Measurements from ENCODE around the gene RBBP4.
A peak's percentile ranks its signal among the peaks of the same experiment; 100 is the strongest.
"Not testable (repeated sequence)": the region's sequence is repeated elsewhere in the genome, so short reads cannot be mapped to it uniquely, and the experiment has no call there.

The RBBP4 gene

DNA sequence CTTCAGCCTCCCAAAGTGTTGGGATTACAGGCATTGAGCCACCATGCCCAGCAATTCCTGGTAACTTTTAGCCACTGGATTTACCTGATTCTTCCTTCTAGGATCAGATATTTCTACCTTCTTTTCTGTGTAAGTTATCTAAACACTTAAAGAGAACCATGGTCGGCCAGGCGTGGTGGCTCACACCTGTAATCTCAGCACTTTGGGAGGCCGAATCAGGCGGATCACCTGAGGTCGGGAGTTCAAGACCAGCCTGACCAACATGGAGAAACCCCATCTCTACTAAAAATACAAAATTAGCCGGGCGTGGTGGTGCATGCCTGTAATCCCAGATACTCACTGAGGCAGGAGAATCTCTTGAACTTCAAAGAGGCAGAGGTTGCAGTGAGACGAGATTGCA is 46.0 kb downstream of the RBBP4 start:
- H3K27me3 ChIP-seq (ENCODE audit: low read depth, low read length); H3K9me3 ChIP-seq (ENCODE audit: control insufficient read depth in 1 of 2, low read length in 2 of 2); H3K4me3 ChIP-seq (ENCODE audit: low read depth in 1 of 2, low read length in 2 of 2); H3K36me3 ChIP-seq (ENCODE audit: control insufficient read depth in 1 of 2, insufficient read depth in 2 of 2, low read length in 2 of 2); H3K27ac ChIP-seq (ENCODE audit: low read length): not testable (repeated sequence)
- peaks cover 10 to 11% of the 10 kb centered on the region in 2 donors for H3K4me1 ChIP-seq (ENCODE audit: control insufficient read depth in 1 of 2, insufficient read depth in 2 of 2, low read length in 2 of 2)

DNA sequence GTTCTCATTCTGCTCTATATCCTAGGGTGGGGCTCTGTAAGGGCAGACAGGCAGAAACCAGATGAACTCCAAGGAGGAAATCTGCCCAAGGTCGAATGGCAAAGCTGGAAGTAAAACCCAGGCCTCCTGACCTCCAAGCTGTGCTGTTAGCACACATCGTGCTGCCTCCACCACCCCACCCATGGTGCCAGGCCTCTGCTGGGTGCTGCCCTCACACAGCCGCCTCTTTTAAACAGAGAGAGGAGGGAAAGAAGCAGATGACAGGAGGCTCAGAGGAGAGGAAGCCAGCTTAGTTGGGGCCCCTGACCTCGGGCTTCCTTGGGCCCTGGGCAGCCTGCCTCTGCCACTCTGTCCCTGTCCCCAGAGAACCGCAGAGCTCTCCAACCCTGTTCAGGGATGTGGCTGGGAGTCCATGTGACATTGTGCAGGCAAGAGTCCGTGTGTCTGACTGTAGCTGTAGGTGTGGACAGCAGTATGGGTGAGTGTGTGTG is 50.5 kb downstream of the RBBP4 start:
- H3K9me3 ChIP-seq (ENCODE audit: control insufficient read depth in 1 of 2, low read length in 2 of 2): no peaks in the 10 kb centered on the region
- peaks cover 12 to 26% of the 10 kb centered on the region in 2 donors for H3K4me1 ChIP-seq (ENCODE audit: control insufficient read depth in 1 of 2, insufficient read depth in 2 of 2, low read length in 2 of 2)
- peak overlapping the region; percentile 56 to 81 for H3K4me3 ChIP-seq (ENCODE audit: low read depth in 1 of 2, low read length in 2 of 2)
- peaks cover 0 to 4% of the 10 kb centered on the region in 2 donors for H3K36me3 ChIP-seq (ENCODE audit: control insufficient read depth in 1 of 2, insufficient read depth in 2 of 2, low read length in 2 of 2)
- H3K27ac ChIP-seq (ENCODE audit: low read length): peak overlapping the region; percentile 68
- H3K27me3 ChIP-seq (ENCODE audit: low read depth, low read length): no peaks in the 10 kb centered on the region

DNA sequence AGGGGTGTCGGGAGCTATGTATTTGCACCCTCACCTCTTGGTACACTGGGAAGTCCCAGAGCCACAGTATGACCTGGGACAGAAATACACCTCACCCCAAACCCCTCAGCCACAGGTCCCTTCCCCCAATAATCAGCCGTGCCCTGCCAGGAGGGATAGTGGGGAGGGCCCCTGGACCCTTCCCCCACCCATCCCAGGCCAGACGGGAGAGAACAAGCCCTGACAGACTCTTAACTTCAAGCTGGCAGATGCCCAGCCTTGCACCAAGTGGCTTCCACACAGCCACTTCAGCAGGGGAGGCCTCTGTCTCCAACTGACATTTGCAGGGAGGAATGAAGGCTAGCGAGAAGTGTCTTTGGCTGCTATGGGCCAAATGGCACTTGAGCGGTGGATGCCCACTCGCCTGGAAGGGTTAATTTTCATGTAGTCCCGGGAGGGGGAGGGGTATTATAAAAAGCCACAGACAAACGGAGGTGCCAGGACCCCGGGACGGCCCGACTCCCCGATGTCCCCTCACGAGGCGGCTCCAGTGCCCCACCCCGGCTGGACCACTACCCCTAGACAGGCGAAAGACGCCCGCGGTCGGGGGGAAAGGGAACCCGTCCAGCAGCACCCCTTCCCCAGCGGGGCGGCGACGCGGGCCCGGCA is 51.1 kb downstream of the RBBP4 start:
- peaks cover 12 to 26% of the 10 kb centered on the region in 2 donors for H3K4me1 ChIP-seq (ENCODE audit: control insufficient read depth in 1 of 2, insufficient read depth in 2 of 2, low read length in 2 of 2)
- H3K27ac ChIP-seq (ENCODE audit: low read length): peak overlapping the region; percentile 68

DNA sequence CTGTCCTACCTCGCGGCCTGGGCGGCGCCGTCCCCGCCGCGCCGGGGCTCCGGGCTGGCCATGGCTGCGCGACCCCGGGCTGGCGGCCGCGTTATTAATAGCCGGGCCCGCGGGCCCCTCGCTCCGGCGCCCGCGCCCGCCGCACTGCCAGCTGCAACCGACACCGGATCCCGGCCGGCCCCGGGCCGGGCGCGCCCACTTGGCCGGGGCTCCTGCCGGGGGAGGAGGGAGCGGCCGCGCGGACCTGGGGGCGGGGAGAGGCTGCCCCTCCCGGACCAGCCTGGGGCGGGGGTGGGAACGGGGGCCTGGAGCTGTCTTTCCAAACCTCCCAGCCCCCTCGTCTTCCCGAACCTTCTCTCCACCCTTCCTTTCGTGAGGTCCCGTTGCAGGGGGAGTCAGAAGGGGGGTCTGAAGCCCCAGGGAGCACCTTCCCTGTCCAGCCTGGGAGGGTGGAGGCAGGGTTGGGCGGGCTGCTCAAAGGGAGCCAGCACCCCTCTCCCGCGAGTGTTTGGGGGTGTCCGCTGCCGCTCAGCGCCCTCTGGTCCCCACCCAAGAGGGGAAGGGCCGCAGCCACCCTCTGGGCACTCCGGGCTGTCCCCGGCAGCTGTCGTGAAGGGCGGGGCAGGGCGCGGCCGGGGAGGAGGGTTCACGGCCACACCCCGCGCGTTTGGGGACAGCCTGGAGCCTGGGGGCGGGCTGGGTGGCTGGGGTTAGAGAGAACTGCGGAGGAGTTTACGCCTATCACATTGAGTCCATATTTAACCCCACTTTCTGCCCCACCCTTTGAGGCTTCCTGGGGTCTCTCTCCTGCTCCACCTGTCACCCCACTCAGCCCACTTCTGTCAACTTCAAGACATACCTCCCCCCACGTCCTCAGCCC is 51.8 kb downstream of the RBBP4 start, which contains the start of gene SYNC:
TSS of gene SYNC (minus strand) at position 172 of the 880 bp plus-strand sequence. CDS start at position 62, 110 bp downstream.
- peaks cover 0 to 4% of the 10 kb centered on the region in 2 donors for H3K36me3 ChIP-seq (ENCODE audit: control insufficient read depth in 1 of 2, insufficient read depth in 2 of 2, low read length in 2 of 2)
- H3K27ac ChIP-seq (ENCODE audit: low read length): peak within 1 kb of the TSS; percentile 79
- peaks cover 12 to 26% of the 10 kb centered on the region in 2 donors for H3K4me1 ChIP-seq (ENCODE audit: control insufficient read depth in 1 of 2, insufficient read depth in 2 of 2, low read length in 2 of 2)
- H3K4me3 ChIP-seq (ENCODE audit: low read depth in 1 of 2, low read length in 2 of 2): peak within 1 kb of the TSS; percentile 56 to 81
- H3K9me3 ChIP-seq (ENCODE audit: control insufficient read depth in 1 of 2, low read length in 2 of 2): no peaks in the 10 kb centered on the region
- H3K27me3 ChIP-seq (ENCODE audit: low read depth, low read length): no peaks in the 10 kb centered on the region

More for the DNA sequence above, 51.1 kb downstream of the RBBP4 start:
- H3K4me3 ChIP-seq (ENCODE audit: low read depth in 1 of 2, low read length in 2 of 2): peak overlapping the region; percentile 56 to 81
- no peaks in the 10 kb centered on the region for H3K27me3 ChIP-seq (ENCODE audit: low read depth, low read length)
- H3K9me3 ChIP-seq (ENCODE audit: control insufficient read depth in 1 of 2, low read length in 2 of 2): no peaks in the 10 kb centered on the region
- peaks cover 0 to 4% of the 10 kb centered on the region in 2 donors for H3K36me3 ChIP-seq (ENCODE audit: control insufficient read depth in 1 of 2, insufficient read depth in 2 of 2, low read length in 2 of 2)

DNA sequence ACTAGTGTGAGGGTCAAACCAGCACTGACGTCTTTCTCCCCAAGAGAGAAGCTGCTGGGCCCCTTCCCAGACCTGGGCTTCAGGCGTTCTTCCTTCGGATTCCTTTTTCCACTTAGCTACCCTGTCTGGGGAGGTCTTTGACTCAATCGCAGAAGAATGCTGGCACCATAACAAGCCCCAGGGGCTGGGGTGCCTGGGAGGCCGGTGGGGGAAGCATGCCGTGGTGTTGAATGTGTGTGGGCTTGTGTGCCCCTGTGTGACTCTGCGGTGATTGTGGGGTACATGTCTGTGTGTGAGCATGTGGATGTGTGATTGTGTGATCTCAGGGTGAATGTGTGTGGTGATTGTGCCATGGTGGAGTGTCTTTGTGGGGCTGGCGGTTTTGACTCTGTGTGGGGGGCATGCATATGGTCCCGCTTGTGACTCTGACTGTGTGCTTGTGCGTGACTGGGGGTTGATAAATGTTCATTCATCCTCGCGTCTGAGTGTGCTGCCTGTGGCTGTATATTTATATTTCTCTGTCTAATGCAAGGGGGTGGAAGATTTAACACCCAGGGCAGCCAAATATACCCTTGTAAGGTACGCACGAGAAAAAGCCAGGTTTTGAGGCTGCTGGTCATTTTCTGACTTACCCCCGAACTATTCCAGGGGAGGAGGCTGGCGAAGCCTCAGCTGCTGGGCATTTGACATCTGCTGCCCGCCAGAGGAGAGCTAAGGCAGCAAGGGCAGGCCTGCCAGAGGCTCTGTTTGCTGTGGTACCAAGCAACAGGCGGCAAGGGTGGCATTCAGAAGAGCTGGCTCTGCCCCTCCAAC is 52.7 kb downstream of the RBBP4 start:
- Histone ChIP-seq H3K4me3 (ENCODE audit: low read depth in 1 of 2, low read length in 2 of 2) (peak overlapping the region; percentile 55 to 81), H3K27me3 (ENCODE audit: low read depth, low read length) (no peaks in the 10 kb centered on the region), H3K4me1 (ENCODE audit: control insufficient read depth in 1 of 2, insufficient read depth in 2 of 2, low read length in 2 of 2) (peaks cover 12 to 26% of the 10 kb centered on the region in 2 donors), H3K36me3 (ENCODE audit: control insufficient read depth in 1 of 2, insufficient read depth in 2 of 2, low read length in 2 of 2) (peaks cover 0 to 4% of the 10 kb centered on the region in 2 donors), H3K9me3 (ENCODE audit: control insufficient read depth in 1 of 2, low read length in 2 of 2) (no peaks in the 10 kb centered on the region), H3K27ac (ENCODE audit: low read length) (peak overlapping the region; percentile 79)

DNA sequence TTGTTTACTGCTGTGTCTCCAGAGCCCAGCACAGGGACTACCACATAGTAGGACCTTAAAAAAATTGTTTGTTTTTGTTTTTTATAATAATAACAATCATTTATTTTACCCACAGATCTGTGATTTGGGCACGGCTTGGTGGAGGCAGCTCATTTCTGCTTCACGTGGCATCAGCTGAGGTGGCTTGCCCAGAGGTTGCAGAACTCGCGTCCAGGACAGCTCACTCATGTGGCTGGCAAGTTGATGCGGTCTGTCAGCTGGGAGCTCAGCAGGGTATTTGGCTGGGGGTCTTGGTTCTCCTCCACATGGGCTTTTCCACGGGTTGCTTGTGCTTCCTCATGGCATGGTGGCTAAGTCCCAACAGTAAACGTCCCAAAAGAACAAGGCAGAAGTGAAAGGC is 54.5 kb downstream of the RBBP4 start:
- no peaks in the 10 kb centered on the region for H3K9me3 ChIP-seq (ENCODE audit: control insufficient read depth in 1 of 2, low read length in 2 of 2)
- no peak overlapping the region for H3K4me3 ChIP-seq (ENCODE audit: low read depth in 1 of 2, low read length in 2 of 2)
- H3K4me1 ChIP-seq (ENCODE audit: control insufficient read depth in 1 of 2, insufficient read depth in 2 of 2, low read length in 2 of 2): peaks cover 12 to 26% of the 10 kb centered on the region in 2 donors
- no peaks in the 10 kb centered on the region for H3K27me3 ChIP-seq (ENCODE audit: low read depth, low read length)
- H3K36me3 ChIP-seq (ENCODE audit: control insufficient read depth in 1 of 2, insufficient read depth in 2 of 2, low read length in 2 of 2): peaks cover 0 to 4% of the 10 kb centered on the region in 2 donors
- H3K27ac ChIP-seq (ENCODE audit: low read length): no peak overlapping the region

DNA sequence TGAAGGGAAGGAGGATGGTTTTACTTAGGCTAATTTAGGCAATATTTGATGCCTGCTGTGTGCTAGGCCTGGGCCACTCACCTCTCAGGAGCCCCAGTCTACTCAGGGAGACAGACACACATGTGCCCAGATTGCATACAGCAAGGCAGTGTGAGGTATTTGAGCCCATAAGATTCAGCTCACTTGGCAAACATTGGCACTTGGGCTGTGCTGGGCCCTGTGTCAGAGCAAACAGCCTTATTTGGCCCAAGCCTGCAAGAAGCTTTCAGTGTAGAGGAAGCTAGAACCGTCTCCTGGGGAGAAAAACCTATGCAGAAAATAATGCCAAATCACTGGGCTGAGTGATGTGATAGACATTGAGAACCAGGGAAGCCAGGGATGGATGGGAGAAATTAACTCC is 55.5 kb downstream of the RBBP4 start:
- Histone ChIP-seq H3K36me3 (ENCODE audit: control insufficient read depth in 1 of 2, insufficient read depth in 2 of 2, low read length in 2 of 2) (peaks cover 0 to 4% of the 10 kb centered on the region in 2 donors), H3K9me3 (ENCODE audit: control insufficient read depth in 1 of 2, low read length in 2 of 2) (no peaks in the 10 kb centered on the region), H3K27ac (ENCODE audit: low read length) (no peak overlapping the region), H3K4me3 (ENCODE audit: low read depth in 1 of 2, low read length in 2 of 2) (no peak overlapping the region), H3K4me1 (ENCODE audit: control insufficient read depth in 1 of 2, insufficient read depth in 2 of 2, low read length in 2 of 2) (peaks cover 11 to 24% of the 10 kb centered on the region in 2 donors), H3K27me3 (ENCODE audit: low read depth, low read length) (no peaks in the 10 kb centered on the region)

DNA sequence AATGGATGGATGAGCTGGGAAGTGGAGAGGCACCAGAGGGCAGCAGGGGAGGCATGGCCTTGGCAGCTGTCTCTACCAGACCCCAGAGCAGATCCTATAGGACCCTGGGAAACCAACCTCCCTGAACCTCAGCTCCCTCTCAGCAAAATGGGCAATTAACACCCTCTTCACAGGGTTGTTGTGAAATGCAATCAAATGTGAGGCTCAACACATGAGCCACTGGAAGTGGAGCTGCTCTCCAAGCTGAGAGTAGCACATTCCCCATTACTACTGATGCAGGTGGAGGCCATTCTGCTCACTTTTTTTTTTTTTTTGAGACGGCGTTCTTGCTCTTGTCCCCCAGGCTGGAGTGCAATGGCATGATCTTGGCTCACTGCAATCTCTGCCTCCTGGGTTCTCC is 58.1 kb downstream of the RBBP4 start:
- no peak overlapping the region for H3K4me3 ChIP-seq (ENCODE audit: low read depth in 1 of 2, low read length in 2 of 2)
- H3K4me1 ChIP-seq (ENCODE audit: control insufficient read depth in 1 of 2, insufficient read depth in 2 of 2, low read length in 2 of 2): peaks cover 0 to 2% of the 10 kb centered on the region in 2 donors
- no peaks in the 10 kb centered on the region for H3K27me3 ChIP-seq (ENCODE audit: low read depth, low read length)
- H3K9me3 ChIP-seq (ENCODE audit: control insufficient read depth in 1 of 2, low read length in 2 of 2): no peaks in the 10 kb centered on the region
- H3K27ac ChIP-seq (ENCODE audit: low read length): no peak overlapping the region
- no peaks in the 10 kb centered on the region for H3K36me3 ChIP-seq (ENCODE audit: control insufficient read depth in 1 of 2, insufficient read depth in 2 of 2, low read length in 2 of 2)

DNA sequence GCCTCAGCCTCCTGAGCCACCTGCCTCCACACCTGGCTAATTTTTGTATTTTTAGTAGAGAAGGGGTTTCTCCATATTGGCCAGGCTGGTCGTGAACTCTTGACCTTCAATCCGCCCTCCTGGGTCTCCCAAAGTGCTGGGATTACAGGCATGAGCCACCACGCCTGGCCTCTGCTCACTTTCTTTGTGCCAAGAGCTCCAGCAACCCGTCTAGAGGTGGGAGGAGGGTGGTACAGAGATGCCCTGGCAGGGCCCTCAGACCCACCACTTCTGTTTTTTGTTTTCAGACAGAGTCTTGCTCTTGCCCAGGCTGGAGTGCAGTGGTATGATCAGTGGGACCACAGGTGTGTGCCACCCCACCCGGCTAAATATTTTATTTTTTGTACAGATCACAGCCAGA is 58.5 kb downstream of the RBBP4 start:
- Histone ChIP-seq H3K4me3 (ENCODE audit: low read depth in 1 of 2, low read length in 2 of 2) (no peak overlapping the region), H3K27ac (ENCODE audit: low read length) (no peak overlapping the region)

DNA sequence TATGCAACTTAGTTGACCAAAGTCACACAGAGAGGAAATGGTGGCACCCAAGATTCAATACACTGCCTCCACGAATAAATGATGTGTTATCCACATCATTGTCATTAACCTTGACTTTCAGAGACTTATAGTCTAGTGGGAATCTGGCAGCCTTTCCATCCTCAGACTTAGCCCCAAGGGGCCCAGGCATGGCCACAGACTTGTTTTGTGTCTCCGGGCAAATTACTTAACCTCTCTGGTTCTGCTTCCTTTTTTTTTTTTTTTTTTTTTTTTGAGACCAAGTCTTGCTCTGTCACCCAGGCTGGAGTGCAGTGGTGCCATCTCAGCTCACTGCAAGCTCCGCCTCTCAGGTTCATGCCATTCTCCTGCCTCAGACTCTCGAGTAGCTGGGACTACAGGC is 60.2 kb downstream of the RBBP4 start:
- H3K27ac ChIP-seq (ENCODE audit: low read length); H3K27me3 ChIP-seq (ENCODE audit: low read depth, low read length); H3K4me3 ChIP-seq (ENCODE audit: low read depth in 1 of 2, low read length in 2 of 2); H3K9me3 ChIP-seq (ENCODE audit: control insufficient read depth in 1 of 2, low read length in 2 of 2); H3K4me1 ChIP-seq (ENCODE audit: control insufficient read depth in 1 of 2, insufficient read depth in 2 of 2, low read length in 2 of 2); H3K36me3 ChIP-seq (ENCODE audit: control insufficient read depth in 1 of 2, insufficient read depth in 2 of 2, low read length in 2 of 2): not testable (repeated sequence)

More for the DNA sequence above, 58.5 kb downstream of the RBBP4 start:
- Histone ChIP-seq H3K36me3 (ENCODE audit: control insufficient read depth in 1 of 2, insufficient read depth in 2 of 2, low read length in 2 of 2) (no peaks in the 10 kb centered on the region), H3K27me3 (ENCODE audit: low read depth, low read length) (no peaks in the 10 kb centered on the region), H3K9me3 (ENCODE audit: control insufficient read depth in 1 of 2, low read length in 2 of 2) (no peaks in the 10 kb centered on the region), H3K4me1 (ENCODE audit: control insufficient read depth in 1 of 2, insufficient read depth in 2 of 2, low read length in 2 of 2) (no peaks in the 10 kb centered on the region)

DNA sequence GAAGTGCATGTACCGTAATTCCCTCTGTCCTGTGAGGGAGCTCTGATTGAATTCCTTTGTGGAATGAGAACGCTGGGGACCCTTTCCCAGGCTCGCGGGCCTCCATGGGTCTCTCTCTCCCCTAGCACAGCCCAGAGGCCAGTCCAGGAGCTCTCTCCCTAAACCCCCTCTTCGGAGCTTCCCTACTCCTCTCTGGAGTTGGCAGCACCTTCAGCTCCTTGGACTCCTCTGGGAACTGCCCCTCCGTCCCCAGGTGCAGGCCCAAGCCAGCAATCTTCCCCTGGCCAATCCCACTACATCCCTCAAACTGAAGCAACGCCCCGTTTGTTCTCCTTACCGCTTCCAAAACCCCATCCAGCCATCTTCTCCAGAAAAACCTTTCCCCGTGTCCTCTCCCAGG is 62.1 kb downstream of the RBBP4 start:
- Histone ChIP-seq H3K4me3 (ENCODE audit: low read depth in 1 of 2, low read length in 2 of 2) (no peak overlapping the region), H3K4me1 (ENCODE audit: control insufficient read depth in 1 of 2, insufficient read depth in 2 of 2, low read length in 2 of 2) (no peaks in the 10 kb centered on the region), H3K27me3 (ENCODE audit: low read depth, low read length) (no peaks in the 10 kb centered on the region), H3K9me3 (ENCODE audit: control insufficient read depth in 1 of 2, low read length in 2 of 2) (no peaks in the 10 kb centered on the region), H3K36me3 (ENCODE audit: control insufficient read depth in 1 of 2, insufficient read depth in 2 of 2, low read length in 2 of 2) (no peaks in the 10 kb centered on the region), H3K27ac (ENCODE audit: low read length) (no peak overlapping the region)
